Measurements from ENCODE around the gene F10.
"Not testable (repeated sequence)": the region's sequence is repeated elsewhere in the genome, so short reads cannot be mapped to it uniquely, and the experiment has no call there.

The F10 gene

DNA sequence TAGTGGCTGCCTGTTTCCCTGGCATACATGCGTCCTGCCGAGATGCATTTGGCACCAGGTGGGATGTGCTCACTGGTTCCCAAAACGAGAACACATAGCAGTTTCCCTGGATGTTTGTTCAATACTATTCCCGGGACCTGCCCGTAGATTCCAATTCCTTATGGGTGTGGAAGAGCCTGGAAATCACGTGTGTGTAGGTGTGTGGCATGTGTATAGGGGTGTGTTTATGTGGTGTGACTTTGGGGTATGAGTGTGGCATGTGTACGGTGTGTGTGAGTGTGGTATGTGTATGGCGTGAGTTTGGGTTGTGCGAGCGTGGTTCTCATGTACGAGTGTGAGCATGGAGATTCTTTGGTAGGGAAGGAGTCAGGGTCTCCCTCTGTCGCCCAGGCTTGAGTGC is 19.9 kb upstream of the F10 start:
- DNase-seq, result no peak

DNA sequence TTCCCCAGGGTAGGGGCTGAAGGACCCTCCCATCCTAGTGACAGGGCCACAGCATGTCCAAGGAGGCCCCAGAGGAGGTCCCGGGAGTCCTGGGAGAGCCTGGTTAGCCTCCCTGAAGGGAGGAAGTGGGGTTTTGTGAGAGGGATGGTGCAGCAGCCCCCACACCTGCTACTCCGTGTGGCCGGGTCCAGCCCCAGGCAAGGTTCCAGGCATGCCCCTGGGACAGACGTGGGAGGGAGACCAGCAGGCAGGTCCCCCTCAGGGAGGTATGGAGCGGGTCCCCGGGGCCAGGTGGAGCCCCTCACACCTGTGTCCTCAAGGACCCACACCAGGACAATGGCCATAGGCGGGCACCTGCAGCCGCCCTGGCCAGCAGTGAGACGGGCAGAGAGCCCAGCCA is 19.0 kb upstream of the F10 start:
- DNase-seq, result no peak

DNA sequence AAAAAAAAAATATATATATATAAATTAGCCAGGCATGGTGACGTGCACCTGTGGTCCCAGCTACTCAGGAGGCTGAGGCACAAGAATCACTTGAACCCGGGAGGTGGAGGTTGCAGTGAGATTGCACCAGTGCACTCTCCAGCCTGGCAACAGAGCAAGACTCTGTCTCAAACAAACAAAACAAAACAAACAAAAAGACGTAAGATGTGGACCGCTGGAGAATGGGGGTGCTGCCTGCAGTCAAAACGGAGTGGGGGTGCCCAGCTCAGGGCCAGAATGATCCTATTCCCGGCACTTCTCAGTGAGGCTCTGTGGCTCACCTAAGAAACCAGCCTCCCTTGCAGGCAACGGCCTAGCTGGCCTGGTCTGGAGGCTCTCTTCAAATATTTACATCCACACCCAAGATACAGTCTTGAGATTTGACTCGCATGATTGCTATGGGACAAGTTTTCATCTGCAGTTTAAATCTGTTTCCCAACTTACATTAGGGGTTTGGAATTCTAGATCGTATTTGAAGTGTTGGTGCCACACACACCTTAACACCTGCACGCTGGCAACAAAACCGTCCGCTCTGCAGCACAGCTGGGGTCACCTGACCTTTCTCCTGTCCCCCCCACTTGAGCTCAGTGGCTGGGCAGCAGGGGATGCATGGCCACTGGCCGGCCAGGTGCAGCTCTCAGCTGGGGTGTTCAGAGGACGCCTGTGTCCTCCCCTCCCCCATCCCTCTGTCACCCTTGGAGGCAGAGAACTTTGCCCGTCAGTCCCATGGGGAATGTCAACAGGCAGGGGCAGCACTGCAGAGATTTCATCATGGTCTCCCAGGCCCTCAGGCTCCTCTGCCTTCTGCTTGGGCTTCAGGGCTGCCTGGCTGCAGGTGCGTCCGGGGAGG is 17.3 kb upstream of the F10 start, which contains the start of gene F7:
TSS of gene F7 (plus strand) at position 760 of the 889 bp plus-strand sequence. CDS start at position 811, 51 bp downstream.
- no peak for DNase-seq

DNA sequence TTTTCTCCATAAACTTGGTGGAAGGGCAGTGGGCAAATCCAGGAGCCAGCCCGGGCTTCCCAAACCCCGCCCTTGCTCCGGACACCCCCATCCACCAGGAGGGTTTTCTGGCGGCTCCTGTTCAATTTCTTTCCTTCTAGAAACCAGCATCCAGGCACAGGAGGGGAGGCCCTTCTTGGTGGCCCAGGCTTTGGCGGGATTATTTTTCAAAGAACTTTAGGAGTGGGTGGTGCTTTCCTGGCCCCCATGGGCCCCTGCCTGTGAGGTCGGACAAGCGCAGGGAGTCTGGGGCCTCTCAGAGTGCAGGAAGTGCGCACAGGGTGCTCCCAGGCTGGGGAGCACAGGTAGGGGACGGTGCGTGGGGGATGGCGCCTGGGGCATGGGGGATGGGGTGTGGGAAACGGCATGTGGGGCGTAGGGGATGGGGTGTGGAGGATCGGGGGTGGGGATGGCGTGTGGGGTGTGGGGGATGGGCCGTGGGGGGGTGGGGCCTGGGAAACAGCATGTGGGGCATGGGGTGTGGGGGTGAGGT is 16.6 kb upstream of the F10 start:
- no peak for DNase-seq

DNA sequence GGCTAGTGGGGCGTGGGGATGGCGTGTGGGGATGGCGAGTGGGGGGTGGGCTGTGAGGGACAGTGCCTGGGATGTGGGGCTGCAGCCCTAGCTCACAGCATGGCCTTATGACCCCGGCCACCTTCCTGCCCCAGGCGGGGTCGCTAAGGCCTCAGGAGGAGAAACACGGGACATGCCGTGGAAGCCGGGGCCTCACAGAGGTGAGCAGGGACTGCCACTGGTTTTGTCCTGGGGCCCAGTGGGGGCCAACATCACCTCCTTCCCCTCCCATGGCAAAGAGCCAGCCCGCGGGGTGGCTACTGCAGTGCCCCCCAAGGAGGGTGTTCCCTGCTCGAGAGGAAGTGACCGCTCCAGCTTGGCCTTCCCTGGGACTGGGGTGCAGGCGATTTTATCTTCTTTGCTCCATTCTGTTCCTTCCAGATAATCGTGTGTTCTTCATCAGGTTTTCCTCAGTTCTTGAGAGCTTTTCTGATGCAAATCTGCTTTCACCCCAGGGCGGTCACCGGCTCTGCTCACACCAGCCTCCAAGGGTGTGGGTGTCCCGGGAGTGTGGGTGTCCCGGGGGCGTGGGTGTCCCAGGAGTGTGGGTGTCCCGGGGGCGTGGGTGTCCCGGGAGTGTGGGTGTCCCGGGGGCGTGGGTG is 15.8 kb upstream of the F10 start:
- DNase-seq, result no peak

DNA sequence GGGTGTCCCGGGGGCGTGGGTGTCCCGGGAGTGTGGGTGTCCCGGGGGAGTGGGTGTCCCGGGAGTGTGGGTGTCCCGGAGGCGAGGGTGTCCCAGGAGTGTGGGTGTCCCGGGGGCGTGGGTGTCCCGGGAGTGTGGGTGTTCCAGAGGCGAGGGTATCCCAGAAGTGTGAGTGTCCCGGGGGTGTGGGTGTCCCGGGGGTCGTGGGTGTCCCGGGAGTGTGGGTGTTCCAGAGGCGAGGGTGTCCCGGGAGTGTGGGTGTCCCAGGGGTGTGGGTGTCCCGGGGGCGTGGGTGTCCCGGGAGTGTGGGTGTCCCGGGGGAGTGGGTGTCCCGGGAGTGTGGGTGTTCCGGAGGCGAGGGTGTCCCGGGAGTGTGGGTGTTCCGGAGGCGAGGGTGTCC is 14.1 kb upstream of the F10 start:
- not testable (repeated sequence) for DNase-seq

DNA sequence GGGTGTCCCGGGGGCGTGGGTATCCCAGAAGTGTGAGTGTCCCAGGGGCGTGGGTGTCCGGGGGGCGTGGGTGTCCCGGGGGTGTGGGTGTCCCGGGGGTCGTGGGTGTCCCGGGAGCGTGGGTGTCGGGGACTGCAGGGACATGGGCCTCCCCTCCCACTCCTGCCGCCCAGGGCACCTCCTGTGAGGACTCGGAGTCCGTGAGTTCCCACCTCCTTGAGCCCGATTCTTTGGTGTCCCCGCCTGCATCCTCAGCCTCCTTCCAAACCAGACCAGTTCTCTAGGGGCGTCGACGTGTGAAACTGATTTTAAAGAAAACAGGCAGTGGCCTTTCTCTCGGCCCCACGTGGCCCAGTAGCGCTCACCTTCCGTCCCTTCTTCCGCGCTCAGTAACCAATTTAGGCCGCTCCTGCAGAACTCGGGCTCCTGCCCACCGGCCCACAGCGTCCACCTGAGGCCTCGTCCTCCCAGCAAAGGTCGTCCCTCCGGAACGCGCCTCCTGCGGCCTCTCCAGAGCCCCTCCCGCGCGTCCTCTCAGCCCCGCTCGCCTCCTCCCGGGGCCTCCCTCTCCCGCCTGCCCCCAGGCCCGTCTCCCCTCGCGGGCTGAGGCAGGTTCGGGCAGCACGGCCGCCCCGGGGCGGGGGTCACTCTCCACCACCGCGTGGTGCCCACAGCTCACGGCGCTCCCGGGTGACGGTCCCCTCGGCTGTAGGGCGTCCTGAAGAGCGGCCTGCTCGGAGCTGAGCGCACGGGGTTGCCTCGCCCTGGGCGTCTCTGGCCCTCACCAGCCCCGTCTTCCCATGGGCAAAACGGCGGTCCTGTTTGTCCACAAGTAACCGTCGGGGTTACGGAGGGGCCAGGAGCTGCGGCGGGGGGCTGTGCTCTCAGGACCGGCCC is 13.2 kb upstream of the F10 start:
- no peak for DNase-seq

DNA sequence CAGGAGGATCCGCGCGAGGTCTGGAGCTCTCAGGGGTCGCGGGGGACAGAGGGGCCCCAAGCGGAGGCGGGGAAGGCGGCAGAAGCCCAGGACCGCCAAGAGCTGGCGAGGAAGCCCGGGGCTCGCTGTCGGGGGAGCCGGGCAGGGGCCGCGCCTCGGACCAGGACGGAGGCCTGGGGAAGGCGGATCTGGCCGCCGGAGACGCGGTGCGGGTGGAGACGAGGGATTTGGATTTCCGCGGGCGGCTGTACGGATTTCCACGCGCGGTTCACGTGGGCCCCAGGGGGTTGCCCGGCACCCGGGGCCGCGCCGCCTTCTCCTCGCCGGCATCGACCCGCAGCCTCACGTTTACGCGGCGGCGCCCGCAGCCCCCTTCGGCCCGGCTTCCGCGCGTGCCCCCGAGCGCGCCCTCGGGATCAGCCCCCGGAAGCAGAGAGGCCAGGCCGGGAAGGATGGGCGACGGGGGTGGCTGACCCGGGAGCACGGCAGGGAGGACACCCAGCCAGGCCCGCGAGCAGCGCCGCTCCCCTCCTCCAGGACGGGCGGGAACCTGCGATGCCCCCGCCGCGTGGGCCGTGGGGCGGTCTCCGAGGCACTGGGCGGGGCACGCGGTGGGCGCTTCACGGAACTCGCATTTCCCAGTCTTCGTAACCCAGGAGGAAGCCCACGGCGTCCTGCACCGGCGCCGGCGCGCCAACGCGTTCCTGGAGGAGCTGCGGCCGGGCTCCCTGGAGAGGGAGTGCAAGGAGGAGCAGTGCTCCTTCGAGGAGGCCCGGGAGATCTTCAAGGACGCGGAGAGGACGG is 12.3 kb upstream of the F10 start:
- DNase-seq, result peak in 1 of 5 donors; percentile 6

DNA sequence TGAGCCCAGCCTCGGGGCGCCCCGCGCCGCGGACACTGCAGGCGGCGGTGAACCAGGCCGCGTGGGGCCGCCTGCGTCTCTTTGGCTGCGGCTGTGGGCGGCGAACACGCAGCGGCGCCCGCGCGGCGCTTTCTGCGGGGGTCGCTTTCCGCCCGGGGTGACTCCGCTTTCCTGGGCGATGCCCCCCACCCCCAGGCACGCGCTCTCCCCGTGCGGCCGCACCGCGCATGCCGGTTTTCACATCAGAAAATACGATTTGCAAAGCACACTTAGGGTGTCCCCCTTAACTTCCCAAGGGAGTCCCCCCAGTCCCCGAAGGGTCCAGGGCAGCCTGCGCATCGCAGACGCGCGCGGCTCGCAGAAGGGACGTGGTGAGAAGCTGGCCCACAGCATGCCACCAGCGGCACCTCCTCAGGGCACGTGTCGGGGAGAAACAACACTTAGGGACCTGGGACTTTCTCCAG is 11.7 kb upstream of the F10 start:
- DNase-seq, result no peak

DNA sequence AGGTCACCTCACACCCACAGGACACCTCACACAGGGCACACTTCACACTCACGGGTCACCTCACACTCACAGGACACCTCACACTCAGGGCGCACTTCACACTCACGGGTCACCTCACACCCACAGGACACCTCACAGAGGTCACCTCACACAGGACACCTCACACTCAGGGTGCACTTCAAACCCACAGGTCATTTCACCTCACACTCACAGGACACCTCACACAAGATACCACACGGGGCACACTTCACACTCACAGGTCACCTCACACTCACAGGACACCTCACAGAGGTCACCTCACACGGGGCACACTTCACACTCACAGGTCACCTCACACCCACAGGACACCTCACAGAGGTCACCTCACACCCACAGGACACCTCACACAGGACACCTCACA is 10.8 kb upstream of the F10 start:
- not testable (repeated sequence) for DNase-seq

DNA sequence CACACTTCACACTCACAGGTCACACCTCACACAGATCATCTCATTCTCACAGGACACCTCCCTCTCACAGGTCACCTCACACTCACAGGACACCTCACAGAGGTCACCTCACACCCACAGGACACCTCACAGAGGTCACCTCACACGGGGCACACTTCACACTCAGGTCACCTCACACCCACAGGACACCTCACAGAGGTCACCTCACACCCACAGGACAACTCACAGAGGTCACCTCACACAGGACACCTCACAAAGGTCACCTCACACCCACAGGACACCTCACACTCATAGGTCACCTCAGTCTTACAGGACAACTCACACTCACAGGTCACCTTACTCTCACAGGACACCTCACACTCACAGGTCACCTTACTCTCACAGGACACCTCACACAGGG is 10.1 kb upstream of the F10 start:
- not testable (repeated sequence) for DNase-seq

DNA sequence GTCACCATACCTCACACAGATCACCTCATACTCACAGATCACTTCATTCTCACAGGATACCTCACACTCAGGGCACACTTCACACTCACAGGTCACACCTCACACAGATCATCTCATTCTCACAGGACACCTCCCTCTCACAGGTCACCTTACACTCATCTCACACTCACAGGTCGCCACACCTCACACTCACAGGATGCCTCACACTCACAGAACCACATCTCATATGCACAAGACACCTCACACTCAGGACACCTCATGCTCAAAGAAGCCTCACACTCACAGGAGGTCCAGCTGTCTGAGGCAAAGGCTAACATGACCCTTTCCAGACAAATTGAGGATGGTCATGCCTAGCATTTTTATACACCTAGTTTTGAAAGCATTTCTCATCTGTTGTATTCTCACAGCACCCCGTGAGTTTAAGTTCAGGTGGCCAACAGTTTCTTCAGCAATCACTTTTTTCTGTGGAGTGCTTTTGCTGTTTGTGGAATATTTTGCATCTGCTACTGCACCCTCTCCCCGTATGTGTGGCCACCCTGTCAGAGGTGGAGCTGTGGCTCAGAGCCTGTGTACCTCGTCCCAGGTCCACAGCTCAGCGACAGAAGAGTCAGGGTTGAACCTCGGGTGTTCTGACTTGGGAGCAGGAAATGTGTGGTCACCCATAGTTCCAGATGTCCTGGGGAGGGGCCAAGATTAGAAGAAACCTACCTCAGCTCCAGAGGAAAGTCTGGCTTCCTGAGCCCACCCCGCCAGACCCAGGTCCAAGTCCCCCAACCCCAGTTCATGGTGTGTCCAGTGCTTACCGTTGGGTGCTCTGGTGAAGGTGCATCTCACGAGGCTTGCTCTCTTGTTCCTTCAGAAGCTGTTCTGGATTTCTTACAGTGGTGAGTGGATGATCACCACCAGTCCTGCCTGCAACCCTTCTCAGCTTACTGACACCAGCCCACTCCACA is 9.4 kb upstream of the F10 start:
- no peak for DNase-seq

DNA sequence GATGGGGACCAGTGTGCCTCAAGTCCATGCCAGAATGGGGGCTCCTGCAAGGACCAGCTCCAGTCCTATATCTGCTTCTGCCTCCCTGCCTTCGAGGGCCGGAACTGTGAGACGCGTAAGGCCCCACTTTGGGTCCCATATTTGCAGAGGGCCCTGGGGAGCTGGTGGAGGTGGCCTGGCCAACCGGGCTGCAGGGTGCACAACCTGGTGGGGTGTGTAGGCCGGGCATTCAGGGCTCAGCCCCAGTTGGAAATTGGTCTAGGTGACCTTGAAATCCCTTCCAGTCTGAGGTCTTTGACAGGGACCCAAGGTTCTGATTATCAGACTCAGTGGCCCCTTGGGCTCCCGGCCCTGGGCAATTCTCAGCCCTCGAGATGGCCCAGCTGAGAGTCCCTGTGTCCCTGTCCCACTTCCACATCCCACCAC is 8.7 kb upstream of the F10 start:
- no peak for DNase-seq

DNA sequence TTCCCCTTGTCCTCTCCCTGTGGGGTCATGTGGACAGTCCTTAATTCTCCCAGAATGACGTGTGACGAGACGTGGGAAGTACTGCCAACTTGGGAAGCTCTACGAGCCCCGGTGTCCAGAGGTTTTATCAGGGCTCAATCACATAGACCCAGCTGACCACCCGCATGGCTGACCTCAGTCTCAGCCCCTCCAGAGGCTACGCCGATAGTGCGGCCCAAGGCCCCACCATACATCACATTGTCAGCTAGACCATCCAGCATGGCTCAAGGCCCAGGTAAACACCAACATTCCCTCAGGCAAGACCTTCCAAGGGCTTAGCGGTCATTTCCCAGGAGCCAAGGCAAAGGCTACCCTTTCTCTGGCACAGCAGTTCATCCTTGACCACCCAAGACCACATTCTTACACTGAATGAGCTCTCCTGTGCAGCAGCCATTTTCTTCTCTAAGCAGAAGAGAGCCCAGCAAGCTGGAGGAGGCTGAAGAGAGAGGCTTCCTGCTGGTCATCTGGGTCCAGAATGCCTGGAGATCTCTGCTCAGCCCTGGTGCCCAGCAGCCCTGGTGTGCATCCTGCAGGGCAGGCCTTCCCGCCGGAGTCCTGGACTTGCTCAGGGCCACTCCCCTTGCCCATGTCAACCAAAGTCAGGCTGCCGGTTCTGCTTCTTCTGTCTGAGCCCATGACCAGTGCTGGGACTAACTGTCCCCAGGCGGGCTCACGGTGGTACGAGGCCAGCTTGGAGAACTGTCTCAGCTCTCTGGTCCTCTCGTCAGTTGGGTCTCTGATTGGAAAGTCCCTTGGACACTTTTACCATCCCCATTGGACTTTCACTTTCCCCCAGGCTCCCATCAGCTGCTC is 7.9 kb upstream of the F10 start:
- DNase-seq, result no peak

DNA sequence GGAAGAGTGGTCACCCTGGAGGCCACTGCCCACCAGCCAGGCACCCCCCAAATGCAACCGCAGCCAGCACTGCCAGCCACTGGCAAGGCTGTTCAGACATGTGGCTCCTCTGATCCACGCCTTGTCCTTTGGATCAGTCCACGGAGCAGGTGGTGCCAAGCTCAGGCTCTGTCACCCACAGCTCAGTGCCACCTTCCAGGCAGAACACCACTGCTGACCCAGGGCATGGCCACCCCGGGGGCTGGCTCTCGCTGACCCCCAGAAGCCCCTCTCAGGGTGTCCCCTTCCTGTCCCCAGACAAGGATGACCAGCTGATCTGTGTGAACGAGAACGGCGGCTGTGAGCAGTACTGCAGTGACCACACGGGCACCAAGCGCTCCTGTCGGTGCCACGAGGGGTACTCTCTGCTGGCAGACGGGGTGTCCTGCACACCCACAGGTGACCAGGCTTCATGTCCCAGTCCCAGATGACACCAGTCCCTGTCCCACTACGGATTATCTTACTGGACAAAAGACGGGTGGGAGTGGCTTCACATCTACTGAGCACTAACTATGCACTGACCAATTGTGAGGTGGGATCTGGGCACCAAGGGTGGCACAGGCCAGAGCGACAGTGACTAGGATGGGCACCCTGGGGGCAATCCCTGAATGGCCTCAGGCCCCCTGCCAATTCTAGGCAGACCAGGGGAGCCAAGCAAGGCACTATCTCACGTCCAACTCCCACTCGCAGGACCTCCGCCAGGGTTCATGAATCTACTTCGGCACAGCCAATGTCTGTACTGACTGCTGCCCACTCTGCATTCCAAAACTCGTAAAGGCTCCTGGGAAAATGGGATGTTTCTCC is 7.0 kb upstream of the F10 start:
- DNase-seq, result no peak

DNA sequence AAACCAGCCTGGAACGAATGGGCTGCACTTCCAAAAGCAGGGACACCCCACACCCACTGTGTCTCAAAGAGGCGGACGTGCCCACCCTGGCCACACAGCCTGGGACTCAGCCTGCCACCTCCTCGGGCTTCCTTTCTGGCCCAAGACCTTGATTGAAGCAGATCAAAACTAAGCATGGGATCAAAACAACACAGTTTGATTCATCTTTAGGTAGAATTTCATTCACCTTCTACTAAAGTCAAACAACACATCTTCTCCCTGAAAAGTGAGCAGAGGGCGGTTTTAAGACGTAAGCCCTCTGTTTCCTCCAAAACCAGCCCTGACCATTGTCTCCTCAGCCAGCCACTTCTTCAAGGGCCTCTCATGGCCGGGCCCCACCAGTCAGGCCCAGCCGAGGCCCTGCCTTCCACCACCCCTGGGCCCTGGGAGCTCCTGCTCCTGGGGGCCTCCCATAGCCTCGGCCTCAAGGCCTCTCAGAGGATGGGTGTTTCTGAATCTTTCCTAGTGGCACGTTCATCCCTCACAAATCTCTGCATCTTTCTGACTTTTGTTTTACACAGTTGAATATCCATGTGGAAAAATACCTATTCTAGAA is 6.3 kb upstream of the F10 start:
- no peak for DNase-seq

DNA sequence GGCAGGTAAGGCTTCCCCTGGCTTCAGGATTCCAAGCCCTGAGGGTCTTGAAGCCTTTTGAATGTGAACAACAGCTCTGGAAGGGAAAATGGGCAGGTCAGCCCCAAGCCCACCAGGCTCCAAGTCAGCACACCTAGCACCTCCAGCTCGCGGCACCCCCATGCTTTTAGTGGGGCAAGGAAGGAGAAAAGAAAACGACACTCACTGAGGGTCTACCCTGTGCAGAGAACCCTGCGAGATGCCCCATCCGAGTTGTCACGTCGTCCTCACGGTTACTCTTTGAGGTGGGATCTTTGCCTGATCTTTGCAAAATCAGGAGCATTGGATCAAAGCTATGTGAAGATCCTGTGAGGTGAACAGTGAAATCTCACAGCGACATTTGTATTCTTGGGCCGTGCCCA is 5.7 kb upstream of the F10 start:
- no peak for DNase-seq

DNA sequence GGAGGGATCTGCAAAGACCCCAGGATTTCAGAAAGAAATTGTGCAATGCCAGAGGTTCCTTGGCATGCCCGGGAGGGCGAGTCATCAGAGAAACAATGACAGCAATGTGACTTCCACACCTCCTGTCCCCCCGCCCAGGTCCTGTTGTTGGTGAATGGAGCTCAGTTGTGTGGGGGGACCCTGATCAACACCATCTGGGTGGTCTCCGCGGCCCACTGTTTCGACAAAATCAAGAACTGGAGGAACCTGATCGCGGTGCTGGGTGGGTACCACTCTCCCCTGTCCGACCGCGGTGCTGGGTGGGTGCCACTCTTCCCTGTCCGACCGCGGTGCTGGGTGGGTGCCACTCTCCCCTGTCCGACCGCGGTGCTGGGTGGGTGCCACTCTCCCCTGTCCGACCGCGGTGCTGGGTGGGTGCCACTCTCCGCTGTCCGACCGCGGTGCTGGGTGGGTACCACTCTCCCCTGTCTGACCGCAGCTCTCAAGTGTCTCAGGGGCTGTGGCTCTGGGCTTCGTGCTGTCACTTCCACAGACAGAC is 5.2 kb upstream of the F10 start:
- DNase-seq, result no peak
